IMR-90 (cell line): ENCODE measurements around the gene NAP1L5. TPM values are rescaled to one million over a fixed set of nuclear protein-coding genes. Genes with fewer than 3 reads are reported as not detected.

ENCODE experiments used
- ATAC-seq: fragments of 200-7000 bp; cut with Tn5 transposase; 2 replicates; pipeline ENCODE4 v1.9.1; 2020; ENCODE audit warnings: low read depth, mild to moderate bottlenecking, moderate library complexity
- BruUV-seq: library from RNA; stranded (reverse); fragments of 400-500 nt; replicated peaks from 2 replicates; lab custom pipeline; 2021; lab: Mats Ljungman, UMichigan
- CTCF ChIA-PET: fragments of 300-600 bp; formaldehyde crosslinking; extraction: SDS; loops from one replicate; lab custom pipeline; 2021; ENCODE audit warnings: antibody characterized with exemption; lab: Yijun Ruan, JAX
- POLR2A ChIA-PET: fragments of 300-600 bp; sonication (Branson Sonifier 250); formaldehyde crosslinking; loops from one replicate; lab custom pipeline; 2022; ENCODE audit warnings: antibody characterized with exemption; ENCODE audit not compliant: unreplicated experiment; lab: Charles Lee
- DNase-seq: peaks from one replicate; pipeline ENCODE4 v3.0.0; 2013
- H2AFZ ChIP-seq: replicated peaks from 2 replicates; pipeline ENCODE3; 2013; ENCODE audit warnings: low read length, mild to moderate bottlenecking; ENCODE audit not compliant: poor library complexity
- H2AK5ac ChIP-seq: 2 replicates; pipeline ENCODE4 v1.6.1; 2013; ENCODE audit warnings: low read depth, low read length, inconsistent platforms
- H2AK9ac ChIP-seq: replicated peaks from 2 replicates; pipeline ENCODE3; 2013; ENCODE audit warnings: mild to moderate bottlenecking, low read depth, low read length, moderate library complexity; ENCODE audit not compliant: poor library complexity
- H2BK120ac ChIP-seq: 2 replicates; pipeline ENCODE4 v1.6.1; 2013; ENCODE audit warnings: low read depth, low read length, inconsistent platforms
- H2BK15ac ChIP-seq: 3 replicates; pipeline ENCODE4 v1.6.1; 2013; ENCODE audit warnings: low read depth, low read length, inconsistent platforms
- H2BK20ac ChIP-seq: 2 replicates; pipeline ENCODE4 v1.6.1; 2013; ENCODE audit warnings: low read depth, mild to moderate bottlenecking, inconsistent platforms, low read length, moderate library complexity
- H2BK5ac ChIP-seq: 2 replicates; pipeline ENCODE4 v1.6.1; 2013; ENCODE audit warnings: mild to moderate bottlenecking, low read depth, low read length, inconsistent platforms; ENCODE audit not compliant: poor library complexity, severe bottlenecking
- H3K14ac ChIP-seq: replicated peaks from 2 replicates; pipeline ENCODE4 v1.6.1; 2013; ENCODE audit warnings: low read depth, low read length, inconsistent platforms
- H3K18ac ChIP-seq: 2 replicates; pipeline ENCODE4 v1.6.1; 2013; ENCODE audit warnings: low read depth, low read length, control low read depth
- H3K23ac ChIP-seq: 2 replicates; pipeline ENCODE4 v1.6.1; 2013; ENCODE audit warnings: low read depth, low read length, inconsistent platforms
- H3K27ac ChIP-seq: 2 replicates; pipeline ENCODE4 v1.5.1; 2013; ENCODE audit warnings: mild to moderate bottlenecking, control low read depth, low read length; ENCODE audit not compliant: insufficient read depth
- H3K27me3 ChIP-seq: 2 replicates; pipeline ENCODE4 v1.6.1; 2013; ENCODE audit warnings: low read length; ENCODE audit not compliant: control insufficient read depth, insufficient read depth
- H3K36me3 ChIP-seq: 2 replicates; pipeline ENCODE4 v1.6.1; 2013; ENCODE audit warnings: low read length, mixed read lengths; ENCODE audit not compliant: control insufficient read depth, insufficient read depth
- H3K4ac ChIP-seq: 2 replicates; pipeline ENCODE4 v1.6.1; 2013; ENCODE audit warnings: low read depth, low read length, inconsistent platforms
- H3K4me1 ChIP-seq: 2 replicates; pipeline ENCODE4 v1.6.1; 2013; ENCODE audit warnings: low read length, mixed read lengths; ENCODE audit not compliant: control insufficient read depth, insufficient read depth
- H3K4me2 ChIP-seq: 2 replicates; pipeline ENCODE4 v1.6.1; 2013; ENCODE audit warnings: low read depth, mild to moderate bottlenecking, control low read depth, low read length, moderate library complexity
- H3K4me3 ChIP-seq: 2 replicates; pipeline ENCODE4 v1.5.1; 2013; ENCODE audit warnings: low read depth, mild to moderate bottlenecking, control low read depth, low read length, moderate library complexity; ENCODE audit not compliant: insufficient read depth
- H3K56ac ChIP-seq: 2 replicates; pipeline ENCODE4 v1.6.1; 2013; ENCODE audit warnings: low read length, inconsistent platforms; ENCODE audit not compliant: insufficient read depth; ENCODE audit errors: extremely low read depth
- H3K79me1 ChIP-seq, 2 experiments: 2 replicates each; pipeline ENCODE4 v1.6.1; 2013; ENCODE audit warnings: low read length in 2 of 2, inconsistent platforms in 1 of 2, low read depth in 1 of 2
- H3K9ac ChIP-seq: 2 replicates; pipeline ENCODE4 v1.6.1; 2013; ENCODE audit warnings: low read depth, low read length, control low read depth
- H3K9me1 ChIP-seq: 2 replicates; pipeline ENCODE4 v1.6.1; 2013; ENCODE audit warnings: low read length, inconsistent platforms; ENCODE audit not compliant: insufficient read depth
- H3K9me3 ChIP-seq: 2 replicates; pipeline ENCODE4 v1.6.1; 2013; ENCODE audit warnings: low read length; ENCODE audit not compliant: control insufficient read depth, insufficient read depth
- H4K20me1 ChIP-seq: 2 replicates; pipeline ENCODE4 v1.6.1; 2013; ENCODE audit warnings: low read length, inconsistent platforms; ENCODE audit not compliant: insufficient read depth
- H4K5ac ChIP-seq: 2 replicates; pipeline ENCODE4 v1.6.1; 2013; ENCODE audit warnings: mild to moderate bottlenecking, low read depth, low read length, control low read depth
- H4K8ac ChIP-seq, 2 experiments: 2 replicates each; pipeline ENCODE4 v1.6.1; 2013; ENCODE audit warnings: low read depth in 2 of 2, low read length in 2 of 2, control low read depth in 1 of 2, inconsistent platforms in 1 of 2
- H4K91ac ChIP-seq: 2 replicates; pipeline ENCODE4 v1.6.1; 2013; ENCODE audit warnings: low read depth, low read length, inconsistent platforms; ENCODE audit not compliant: insufficient read depth
- CEBPB ChIP-seq: IDR thresholded peaks from 2 replicates; pipeline ENCODE4 v1.6.1; 2012; ENCODE audit warnings: low read depth, low read length, improper control_type of control experiment
- CHD1 ChIP-seq: IDR thresholded peaks from 2 replicates; pipeline ENCODE4 v1.6.1; 2012; ENCODE audit warnings: low read depth, low read length, improper control_type of control experiment
- FOS ChIP-seq: fragments of 150-350 bp; IDR thresholded peaks from 2 replicates; pipeline ENCODE4 v1.6.1; 2016; ENCODE audit warnings: low read depth, low read length
- MAZ ChIP-seq: IDR thresholded peaks from 2 replicates; pipeline ENCODE4 v1.6.1; 2012; ENCODE audit warnings: low read depth, mild to moderate bottlenecking, low read length, improper control_type of control experiment, moderate library complexity, borderline replicate concordance
- RCOR1 ChIP-seq: IDR thresholded peaks from 2 replicates; pipeline ENCODE4 v1.6.1; 2012; ENCODE audit warnings: mild to moderate bottlenecking, low read length, improper control_type of control experiment; ENCODE audit not compliant: insufficient replicate concordance
- WGBS, 2 experiments: methylation state at CpG; one replicate each; pipeline versions ENCODE4 v1.1.5 to v1.1.7; 2013; ENCODE audit warnings: missing lambda C conversion rate in 2 of 2; ENCODE audit not compliant: insufficient read length in 1 of 2; ENCODE audit errors: extremely low coverage in 2 of 2; 5-methylcytosine and 5-hydroxymethylcytosine counted together
- dilution Hi-C: fragments of 300-500 bp; cut with HindIII; formaldehyde crosslinking; loops from one replicate; pipeline ENCODE4 v1.14.3; 2018; ENCODE audit warnings: low sequenced_read_pairs; ENCODE audit not compliant: unreplicated experiment
- in situ Hi-C: fragments of 300-500 bp; cut with MboI; formaldehyde crosslinking; loops from 3 replicates; pipeline ENCODE4 v1.14.3; 2019; ENCODE audit warnings: low sequenced_read_pairs, inconsistent platforms, mixed read lengths
- intact Hi-C: fragments of 100-400 bp; cut with micrococcal nuclease; formaldehyde crosslinking; loops from 2 replicates; pipeline ENCODE4 v1.10.0; 2022
- polyA plus RNA-seq, 3 experiments: library from polyadenylated mRNA; depleted of rRNA; stranded (reverse); fragments of >200 nt; gene quantifications; 2 replicates each; pipeline ENCODE4 v1.2.3, GENCODE V29; 2012; ENCODE audit warnings: low replicate concordance in 1 of 3
- total RNA-seq: library from RNA; depleted of rRNA; stranded (reverse); fragments of >200 nt; gene quantifications from 2 replicates; pipeline ENCODE4 v1.2.3, GENCODE V29; 2012
- TF ChIP-seq, protein P1 (sequence below): conservative IDR thresholded peaks from 2 replicates; pipeline ENCODE4 v1.5.1; 2012; ENCODE audit warnings: mild to moderate bottlenecking, low read depth, low read length, improper control_type of control experiment

Gene NAP1L5
- total and polyA plus RNA-seq, 2 of the 4 experiments (the other 2 are of a cell fraction): 3.9 to 5.3 TPM

DNA sequence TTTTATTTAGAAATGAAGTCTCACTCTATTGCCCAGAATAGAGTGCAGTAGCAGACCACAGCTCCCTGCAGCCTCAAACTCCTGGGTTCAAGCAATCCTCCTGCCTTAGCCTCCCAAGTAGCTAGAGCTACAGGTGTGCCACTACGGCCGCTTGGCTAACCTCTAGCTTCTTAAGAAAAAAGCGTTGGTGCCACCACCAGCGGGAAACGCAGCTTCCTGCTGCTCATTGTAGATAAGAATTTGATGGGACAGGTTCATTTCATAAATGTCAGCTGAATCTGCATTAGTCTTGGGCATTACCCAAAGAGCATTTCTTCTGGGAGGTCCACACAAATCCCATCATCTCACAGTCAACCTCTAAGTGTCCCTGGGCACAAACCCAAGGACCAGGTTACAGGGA, 33.2 kb upstream of the NAP1L5 start:
- no peaks in the 10 kb centered on the region for H4K20me1 ChIP-seq
- no peak overlapping the region for H3K18ac ChIP-seq
- peaks cover 8% of the 10 kb centered on the region for H3K9me1 ChIP-seq
- peaks cover 45% of the 10 kb centered on the region for H3K36me3 ChIP-seq
- no peak for ATAC-seq
- ChIA-PET CTCF (interaction anchor here (0.6 to 1.0 kb wide), 2 partner anchors 65 to 87 kb away, joined by 3 read pairs; no protein-coding TSS in a partner anchor), POLR2A (no interaction called here)
- no peak overlapping the region for H3K56ac ChIP-seq
- H3K4me1 ChIP-seq: peaks cover 2% of the 10 kb centered on the region; the same call in 1 of the 2 replicates
- dilution Hi-C loops (no loop called here), in situ Hi-C loops (no loop called here), intact Hi-C loops (no loop called here)
- H2BK120ac ChIP-seq: no peak overlapping the region
- no peak overlapping the region for H3K4me2 ChIP-seq
- 0 out of 4 replicates have a peak, but pooled peaks cover 0 to 7% of the 10 kb centered on the region in 2 experiments for H3K79me1 ChIP-seq
- no peak overlapping the region for H2BK5ac ChIP-seq
- no peak overlapping the region for H3K9ac ChIP-seq
- no peak overlapping the region for H4K8ac ChIP-seq
- H3K4me3 ChIP-seq: no peak overlapping the region
- H2AFZ ChIP-seq: no peak overlapping the region
- no peak overlapping the region for H2AK5ac ChIP-seq
- WGBS, 2 experiments: 94% methylated on average over 3 of the region's 5 CpGs; no CpG with 5 or more reads in 1 of the 2 experiments
- no peak overlapping the region for H3K14ac ChIP-seq
- H3K27ac ChIP-seq: no peak overlapping the region
- no peaks in the 10 kb centered on the region for H3K9me3 ChIP-seq
- TF ChIP-seq FOS: no peak
- no peak for TF ChIP-seq MAZ
- no peak for TF ChIP-seq CEBPB
- TF ChIP-seq, protein P1, sequence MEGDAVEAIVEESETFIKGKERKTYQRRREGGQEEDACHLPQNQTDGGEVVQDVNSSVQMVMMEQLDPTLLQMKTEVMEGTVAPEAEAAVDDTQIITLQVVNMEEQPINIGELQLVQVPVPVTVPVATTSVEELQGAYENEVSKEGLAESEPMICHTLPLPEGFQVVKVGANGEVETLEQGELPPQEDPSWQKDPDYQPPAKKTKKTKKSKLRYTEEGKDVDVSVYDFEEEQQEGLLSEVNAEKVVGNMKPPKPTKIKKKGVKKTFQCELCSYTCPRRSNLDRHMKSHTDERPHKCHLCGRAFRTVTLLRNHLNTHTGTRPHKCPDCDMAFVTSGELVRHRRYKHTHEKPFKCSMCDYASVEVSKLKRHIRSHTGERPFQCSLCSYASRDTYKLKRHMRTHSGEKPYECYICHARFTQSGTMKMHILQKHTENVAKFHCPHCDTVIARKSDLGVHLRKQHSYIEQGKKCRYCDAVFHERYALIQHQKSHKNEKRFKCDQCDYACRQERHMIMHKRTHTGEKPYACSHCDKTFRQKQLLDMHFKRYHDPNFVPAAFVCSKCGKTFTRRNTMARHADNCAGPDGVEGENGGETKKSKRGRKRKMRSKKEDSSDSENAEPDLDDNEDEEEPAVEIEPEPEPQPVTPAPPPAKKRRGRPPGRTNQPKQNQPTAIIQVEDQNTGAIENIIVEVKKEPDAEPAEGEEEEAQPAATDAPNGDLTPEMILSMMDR: no peak
- TF ChIP-seq CHD1: no peak
- TF ChIP-seq RCOR1: no peak
- no peak overlapping the region for H2BK20ac ChIP-seq
- H2AK9ac ChIP-seq: no peak overlapping the region
- no peaks in the 10 kb centered on the region for H3K27me3 ChIP-seq
- H3K4ac ChIP-seq: no peak overlapping the region
- no peak overlapping the region for H4K91ac ChIP-seq
- H3K23ac ChIP-seq: no peak overlapping the region
- H2BK15ac ChIP-seq: no peak overlapping the region
- DNase-seq: no peak
- BruUV-seq: no TSS peak
- no peak overlapping the region for H4K5ac ChIP-seq
